Measurements from ENCODE around the gene PRKCE. TPM values are rescaled to one million over a fixed set of nuclear protein-coding genes. Genes with fewer than 3 reads are reported as not detected.

The PRKCE gene
- total RNA-seq, 1 donor from 2014 or later = 21.0 TPM

- no peak for TF ChIP-seq CTCF (IDR thresholded peaks at IDR 0.05; ENCODE audit: insufficient read depth, low read length, poor library complexity, severe bottlenecking)
- DNase-seq (ENCODE audit: low read depth) = no peak
- H3K27me3 ChIP-seq (ENCODE audit: control insufficient read depth, insufficient read depth, low read length) = no peaks in the 10 kb centered on the region
- H3K4me3 ChIP-seq (ENCODE audit: low read depth, low read length) = no peak overlapping the region
- no peaks in the 10 kb centered on the region for H3K36me3 ChIP-seq (ENCODE audit: control insufficient read depth, insufficient read depth, low read length)
Observed at GRCh38 chr2:45836740-45837139, 185.3 kb downstream of the PRKCE start.

GRCh38 chr2:45837812-45838341, 186.4 kb downstream of the PRKCE start:
- Histone ChIP-seq H3K4me3 (ENCODE audit: low read depth, low read length) (no peak overlapping the region), H3K36me3 (ENCODE audit: control insufficient read depth, insufficient read depth, low read length) (no peaks in the 10 kb centered on the region), H3K27me3 (ENCODE audit: control insufficient read depth, insufficient read depth, low read length) (no peaks in the 10 kb centered on the region)
- no peak for TF ChIP-seq CTCF (IDR thresholded peaks at IDR 0.05; ENCODE audit: insufficient read depth, low read length, poor library complexity, severe bottlenecking)
- DNase-seq (ENCODE audit: low read depth) = no peak

DNA sequence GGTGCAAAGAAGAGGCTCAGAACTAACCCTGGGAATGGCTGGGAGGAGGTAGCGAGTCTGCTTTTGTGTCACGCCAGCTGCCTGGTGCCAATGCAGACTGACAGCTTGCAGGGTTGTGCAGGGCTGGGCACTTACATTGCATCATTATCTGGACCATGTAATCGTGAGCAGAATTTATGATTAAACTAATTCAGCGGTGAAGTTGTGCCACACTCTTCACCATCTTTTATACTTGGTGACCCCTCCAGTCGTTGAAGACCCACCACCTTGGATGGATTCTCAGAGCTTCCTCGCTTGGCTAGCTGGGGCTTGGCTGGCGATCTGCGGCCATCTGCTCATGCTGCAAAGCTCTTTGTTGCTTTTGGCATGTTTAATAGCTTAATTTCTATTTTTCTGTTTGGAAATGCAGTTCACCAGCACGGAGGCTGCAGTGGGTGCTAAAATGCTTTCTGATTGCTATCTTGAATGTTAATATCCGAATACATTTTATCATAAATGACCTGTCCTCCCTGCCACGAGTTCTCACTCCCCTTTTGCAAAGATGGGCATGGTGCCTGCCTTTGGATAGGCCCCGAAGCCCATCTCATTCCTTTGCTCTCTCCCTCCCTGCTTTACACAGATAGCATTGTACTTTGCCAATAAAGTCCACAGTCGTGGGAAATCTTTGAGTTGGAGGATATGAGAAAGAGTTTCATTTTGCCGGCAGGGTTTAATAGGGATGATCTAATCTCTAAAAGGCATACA, 188.2 kb downstream of the PRKCE start:
- no peaks in the 10 kb centered on the region for H3K36me3 ChIP-seq (ENCODE audit: control insufficient read depth, insufficient read depth, low read length)
- DNase-seq (ENCODE audit: low read depth) = no peak
- H3K27me3 ChIP-seq (ENCODE audit: control insufficient read depth, insufficient read depth, low read length) = no peaks in the 10 kb centered on the region
- H3K4me3 ChIP-seq (ENCODE audit: low read depth, low read length) = no peak overlapping the region
- no peak for TF ChIP-seq CTCF (IDR thresholded peaks at IDR 0.05; ENCODE audit: insufficient read depth, low read length, poor library complexity, severe bottlenecking)

DNA sequence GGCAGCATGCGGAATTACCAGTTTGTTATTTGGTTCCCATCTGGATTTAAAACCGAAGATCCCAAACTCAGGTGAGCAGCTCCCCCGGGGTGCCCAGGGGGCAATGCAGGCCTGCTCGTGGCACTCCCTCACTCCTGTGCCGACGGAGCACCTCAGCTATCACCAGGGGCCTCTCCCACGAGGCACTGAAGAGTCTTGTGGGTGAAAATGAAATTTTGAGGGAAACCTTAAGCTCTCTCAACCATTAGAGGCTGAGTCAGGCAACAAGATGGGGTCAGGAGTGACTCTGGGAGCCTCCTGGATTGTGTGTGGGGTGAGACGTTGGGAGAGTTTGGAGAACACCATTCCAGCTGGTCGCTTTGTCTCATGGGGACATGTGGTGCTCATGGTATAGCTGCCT, 189.0 kb downstream of the PRKCE start:
- no peaks in the 10 kb centered on the region for H3K36me3 ChIP-seq (ENCODE audit: control insufficient read depth, insufficient read depth, low read length)
- no peak overlapping the region for H3K4me3 ChIP-seq (ENCODE audit: low read depth, low read length)
- DNase-seq (ENCODE audit: low read depth) = no peak
- no peak for TF ChIP-seq CTCF (IDR thresholded peaks at IDR 0.05; ENCODE audit: insufficient read depth, low read length, poor library complexity, severe bottlenecking)
- H3K27me3 ChIP-seq (ENCODE audit: control insufficient read depth, insufficient read depth, low read length) = no peaks in the 10 kb centered on the region

DNA sequence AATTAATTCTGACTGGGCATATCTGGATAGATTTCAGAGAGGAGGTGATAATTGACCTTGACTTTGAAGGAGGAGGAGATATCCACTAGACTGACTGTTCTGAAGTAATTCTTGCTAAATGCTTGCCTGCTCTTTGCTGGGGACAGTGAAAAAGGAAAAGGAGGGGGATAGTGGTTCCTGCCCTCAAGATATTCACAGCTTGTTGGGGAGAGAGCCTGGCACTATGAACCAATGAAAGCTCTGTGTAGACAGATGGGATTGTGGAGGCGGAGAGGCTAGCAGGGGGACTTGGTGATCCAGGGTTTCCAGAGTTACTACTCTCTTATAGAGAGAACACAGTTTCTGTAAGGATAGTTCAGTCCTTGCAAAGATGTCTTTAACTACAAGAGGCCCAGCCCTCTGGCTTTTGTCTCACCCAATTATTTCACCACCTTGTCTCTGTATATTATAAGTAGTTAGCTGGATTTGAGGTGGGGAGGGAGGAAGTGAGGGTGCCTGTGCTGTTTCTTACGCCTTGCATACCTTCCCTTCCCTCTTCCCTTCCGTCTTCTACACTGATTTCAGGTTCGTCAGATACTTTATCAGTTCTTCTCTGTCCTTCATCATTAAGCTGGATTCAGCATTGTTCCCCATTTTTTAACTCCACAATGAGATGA, 190.4 kb downstream of the PRKCE start:
- Histone ChIP-seq H3K36me3 (ENCODE audit: control insufficient read depth, insufficient read depth, low read length) (no peaks in the 10 kb centered on the region), H3K4me3 (ENCODE audit: low read depth, low read length) (no peak overlapping the region), H3K27me3 (ENCODE audit: control insufficient read depth, insufficient read depth, low read length) (no peaks in the 10 kb centered on the region)
- DNase-seq (ENCODE audit: low read depth) = no peak
- TF ChIP-seq CTCF (IDR thresholded peaks at IDR 0.05; ENCODE audit: insufficient read depth, low read length, poor library complexity, severe bottlenecking) = no peak
